Neuronal stem cell (in vitro differentiated cells): ENCODE results near the gene ADGRE3.

Experiments used
- DNase-seq: peaks from one replicate; pipeline ENCODE4 v3.0.0-alpha.2; 2013; ENCODE audit warnings: low spot score
- H2AFZ ChIP-seq: one replicate; pipeline ENCODE4 v1.6.1; 2013; ENCODE audit warnings: mild to moderate bottlenecking, low read length, inconsistent platforms
- H2AK5ac ChIP-seq: 2 replicates; pipeline ENCODE4 v1.6.1; 2013; ENCODE audit warnings: low read depth, mild to moderate bottlenecking, inconsistent platforms, low read length, moderate library complexity, mixed read lengths
- H2BK120ac ChIP-seq: 2 replicates; pipeline ENCODE4 v1.6.1; 2013; ENCODE audit warnings: low read depth, mild to moderate bottlenecking, inconsistent platforms, low read length, moderate library complexity, mixed read lengths
- H2BK12ac ChIP-seq: one replicate; pipeline ENCODE4 v1.6.1; 2013; ENCODE audit warnings: low read length, inconsistent platforms
- H2BK15ac ChIP-seq: 2 replicates; pipeline ENCODE4 v1.6.1; 2013; ENCODE audit warnings: mild to moderate bottlenecking, low read length, inconsistent platforms, mixed read lengths
- H2BK5ac ChIP-seq: one replicate; pipeline ENCODE4 v1.6.1; 2013; ENCODE audit warnings: inconsistent platforms, mild to moderate bottlenecking, low read length, moderate library complexity
- H3K14ac ChIP-seq: one replicate; pipeline ENCODE4 v1.6.1; 2013; ENCODE audit warnings: low read length, inconsistent platforms
- H3K18ac ChIP-seq: 2 replicates; pipeline ENCODE4 v1.6.1; 2013; ENCODE audit warnings: low read length, inconsistent platforms
- H3K23ac ChIP-seq: 2 replicates; pipeline ENCODE4 v1.6.1; 2013; ENCODE audit warnings: low read depth, mild to moderate bottlenecking, mixed read lengths, low read length, inconsistent platforms; ENCODE audit not compliant: poor library complexity
- H3K27ac ChIP-seq: replicated peaks from 3 replicates; pipeline ENCODE4 v1.5.1; 2013; ENCODE audit warnings: low read length, inconsistent platforms
- H3K27me3 ChIP-seq, 3 experiments: 2 replicates each; pipeline ENCODE4 v1.6.1; 2013; ENCODE audit warnings: low read length in 3 of 3, mild to moderate bottlenecking in 2 of 3, inconsistent platforms in 1 of 3, low read depth in 1 of 3, mixed read lengths in 1 of 3, moderate library complexity in 1 of 3; ENCODE audit not compliant: control insufficient read depth in 3 of 3, insufficient read depth in 3 of 3
- H3K36me3 ChIP-seq, 2 donors: replicated peaks in 1 of 2; 2 replicates each; pipeline ENCODE4 v1.6.1; 2013; ENCODE audit warnings: low read length in 2 of 2; ENCODE audit not compliant: control insufficient read depth in 2 of 2, insufficient read depth in 2 of 2
- H3K4ac ChIP-seq: 2 replicates; pipeline ENCODE4 v1.6.1; 2013; ENCODE audit warnings: inconsistent platforms, mild to moderate bottlenecking, low read length, moderate library complexity
- H3K4me1 ChIP-seq, 2 donors: 1 replicate in 1 of 2; 2 replicates in 1 of 2; pipeline ENCODE4 v1.6.1; 2013; ENCODE audit warnings: low read length in 2 of 2, low read depth in 1 of 2; ENCODE audit not compliant: control insufficient read depth in 2 of 2, insufficient read depth in 1 of 2
- H3K4me2 ChIP-seq: one replicate; pipeline ENCODE4 v1.6.1; 2013; ENCODE audit warnings: mild to moderate bottlenecking, low read length, inconsistent platforms; ENCODE audit not compliant: insufficient read depth, poor library complexity, severe bottlenecking
- H3K4me3 ChIP-seq, 2 donors: 2 replicates each; pipeline ENCODE4 v1.5.1; 2013; ENCODE audit warnings: low read length in 2 of 2, mild to moderate bottlenecking in 2 of 2, inconsistent platforms in 1 of 2, moderate library complexity in 1 of 2
- H3K79me1 ChIP-seq: one replicate; pipeline ENCODE4 v1.6.1; 2013; ENCODE audit warnings: low read depth, mild to moderate bottlenecking, inconsistent platforms, low read length, moderate library complexity
- H3K9ac ChIP-seq: one replicate; pipeline ENCODE4 v1.6.1; 2013; ENCODE audit warnings: mild to moderate bottlenecking, low read depth, low read length, inconsistent platforms; ENCODE audit not compliant: poor library complexity
- H3K9me3 ChIP-seq, 2 donors: replicated peaks in 1 of 2; 2 replicates each; pipeline versions ENCODE3 to v1.6.1; 2013; ENCODE audit warnings: low read length in 2 of 2, mild to moderate bottlenecking in 2 of 2, inconsistent platforms in 1 of 2, low read depth in 1 of 2, mixed read lengths in 1 of 2, moderate library complexity in 1 of 2; ENCODE audit not compliant: control insufficient read depth in 2 of 2, insufficient read depth in 1 of 2
- H4K8ac ChIP-seq: one replicate; pipeline ENCODE4 v1.6.1; 2013; ENCODE audit warnings: low read depth, mild to moderate bottlenecking, inconsistent platforms, low read length, moderate library complexity
- H4K91ac ChIP-seq: one replicate; pipeline ENCODE4 v1.6.1; 2013; ENCODE audit warnings: low read length, low read depth, mild to moderate bottlenecking, inconsistent platforms; ENCODE audit not compliant: poor library complexity
- WGBS, 2 donors: extraction: QIAGEN DNeasy Blood & Tissue Kit; methylation state at CpG; one replicate each; pipeline ENCODE4 v1.1.7; 2013; ENCODE audit warnings: missing lambda C conversion rate in 2 of 2, mixed read lengths in 1 of 2; ENCODE audit not compliant: insufficient read length in 2 of 2, insufficient replicate concordance in 1 of 2; ENCODE audit errors: extremely low coverage in 2 of 2; 5-methylcytosine and 5-hydroxymethylcytosine counted together

ADGRE3 gene

GRCh38 chr19:14699641-14700040, 25.0 kb upstream of the ADGRE3 start:
- Histone ChIP-seq H3K79me1 (peaks cover 2% of the 10 kb centered on the region), H4K8ac (no peak overlapping the region), H3K9me3 (peaks cover 9 to 21% of the 10 kb centered on the region in 2 donors), H3K27ac (no peak overlapping the region), H3K9ac (no peak overlapping the region), H2BK5ac (no peak overlapping the region), H3K14ac (no peak overlapping the region), H4K91ac (no peak overlapping the region), H3K36me3 (peaks cover 48 to 90% of the 10 kb centered on the region in 2 donors), H3K4me2 (no peak overlapping the region), H3K4ac (no peak overlapping the region), H3K4me1 (no peaks in the 10 kb centered on the region), H2BK12ac (no peak overlapping the region), H3K23ac (no peak overlapping the region), H3K18ac (no peak overlapping the region), H2BK120ac (no peak overlapping the region), H3K4me3 (no peak overlapping the region), H2AK5ac (no peak overlapping the region), H2AFZ (no peak overlapping the region), H2BK15ac (no peak overlapping the region), H3K27me3 (no peaks in the 10 kb centered on the region)
- no peak for DNase-seq
- no CpG with 5 or more reads among the region's 8 CpGs for WGBS, 2 donors

GRCh38 chr19:14695471-14695870, 20.8 kb upstream of the ADGRE3 start:
- H3K14ac ChIP-seq = no peak overlapping the region
- WGBS, 2 donors = no CpG with 5 or more reads among the region's 5 CpGs
- no peak overlapping the region for H3K18ac ChIP-seq
- no peak overlapping the region for H3K4ac ChIP-seq
- H2AK5ac ChIP-seq = no peak overlapping the region
- no peak overlapping the region for H3K4me3 ChIP-seq
- no peak overlapping the region for H2BK12ac ChIP-seq
- no peaks in the 10 kb centered on the region for H3K4me1 ChIP-seq
- H2BK15ac ChIP-seq = no peak overlapping the region
- no peaks in the 10 kb centered on the region for H3K27me3 ChIP-seq
- H3K4me2 ChIP-seq = no peak overlapping the region
- H3K23ac ChIP-seq = no peak overlapping the region
- H2AFZ ChIP-seq = no peak overlapping the region
- H3K79me1 ChIP-seq = peaks cover 2% of the 10 kb centered on the region
- peaks cover 23 to 66% of the 10 kb centered on the region in 2 donors for H3K36me3 ChIP-seq
- no peak overlapping the region for H3K27ac ChIP-seq
- H4K8ac ChIP-seq = no peak overlapping the region
- DNase-seq = no peak
- no peak overlapping the region for H2BK120ac ChIP-seq
- H4K91ac ChIP-seq = no peak overlapping the region
- H3K9me3 ChIP-seq = no peaks in the 10 kb centered on the region
- no peak overlapping the region for H3K9ac ChIP-seq
- no peak overlapping the region for H2BK5ac ChIP-seq

- Histone ChIP-seq H3K79me1 (peaks cover 2% of the 10 kb centered on the region), H3K4me1 (no peaks in the 10 kb centered on the region), H3K18ac (no peak overlapping the region), H3K9ac (no peak overlapping the region), H3K4ac (no peak overlapping the region), H2BK120ac (no peak overlapping the region), H3K23ac (no peak overlapping the region), H2BK12ac (peak overlapping the region; percentile 12), H2AK5ac (no peak overlapping the region), H2BK15ac (no peak overlapping the region), H3K4me3 (peak overlapping the region in 1 of 2 donors; percentile 48), H4K8ac (no peak overlapping the region), H3K27me3 (no peaks in the 10 kb centered on the region), H3K9me3 (no peaks in the 10 kb centered on the region), H3K36me3 (peaks cover 20 to 59% of the 10 kb centered on the region in 2 donors), H2BK5ac (no peak overlapping the region), H2AFZ (no peak overlapping the region), H4K91ac (no peak overlapping the region), H3K27ac (no peak overlapping the region), H3K14ac (no peak overlapping the region), H3K4me2 (no peak overlapping the region)
- WGBS, 2 donors = no CpG with 5 or more reads among the region's 13 CpGs
- no peak for DNase-seq
Observed at GRCh38 chr19:14694641-14695266, 20.1 kb upstream of the ADGRE3 start.

GRCh38 chr19:14689598-14690503, 15.2 kb upstream of the ADGRE3 start, which contains the start of gene ZNF333:
ZNF333 (plus strand) TSS chr19:14690048; CDS start chr19:14693492, 3,444 bp downstream.
- Histone ChIP-seq H3K27me3 (no peaks in the 10 kb centered on the region), H3K79me1 (no peaks in the 10 kb centered on the region), H3K27ac (peak within 1 kb of the TSS; percentile 99), H2BK15ac (no peak within 1 kb of the TSS), H3K9me3 (no peaks in the 10 kb centered on the region), H2AFZ (peak within 1 kb of the TSS; percentile 100), H3K23ac (peak within 1 kb of the TSS; percentile 96), H4K8ac (peak within 1 kb of the TSS; percentile 77), H3K4me3 (peak within 1 kb of the TSS; percentile 96 to 98), H4K91ac (no peak within 1 kb of the TSS), H2AK5ac (no peak within 1 kb of the TSS), H3K4ac (no peak within 1 kb of the TSS), H3K4me2 (peak within 1 kb of the TSS; percentile 76), H2BK12ac (no peak within 1 kb of the TSS), H3K14ac (no peak within 1 kb of the TSS), H2BK5ac (peak within 1 kb of the TSS; percentile 91), H3K18ac (peak within 1 kb of the TSS; percentile 99), H3K9ac (peak within 1 kb of the TSS; percentile 56), H2BK120ac (no peak within 1 kb of the TSS), H3K4me1 (no peaks in the 10 kb centered on the region), H3K36me3 (peaks cover under 1 to 16% of the 10 kb centered on the region in 2 donors)
- DNase-seq = peak; percentile 89
- WGBS, 2 donors = no CpG with 5 or more reads among the region's 66 CpGs
